ENCODE measurements around the gene PLAC9.

PLAC9 gene

DNA sequence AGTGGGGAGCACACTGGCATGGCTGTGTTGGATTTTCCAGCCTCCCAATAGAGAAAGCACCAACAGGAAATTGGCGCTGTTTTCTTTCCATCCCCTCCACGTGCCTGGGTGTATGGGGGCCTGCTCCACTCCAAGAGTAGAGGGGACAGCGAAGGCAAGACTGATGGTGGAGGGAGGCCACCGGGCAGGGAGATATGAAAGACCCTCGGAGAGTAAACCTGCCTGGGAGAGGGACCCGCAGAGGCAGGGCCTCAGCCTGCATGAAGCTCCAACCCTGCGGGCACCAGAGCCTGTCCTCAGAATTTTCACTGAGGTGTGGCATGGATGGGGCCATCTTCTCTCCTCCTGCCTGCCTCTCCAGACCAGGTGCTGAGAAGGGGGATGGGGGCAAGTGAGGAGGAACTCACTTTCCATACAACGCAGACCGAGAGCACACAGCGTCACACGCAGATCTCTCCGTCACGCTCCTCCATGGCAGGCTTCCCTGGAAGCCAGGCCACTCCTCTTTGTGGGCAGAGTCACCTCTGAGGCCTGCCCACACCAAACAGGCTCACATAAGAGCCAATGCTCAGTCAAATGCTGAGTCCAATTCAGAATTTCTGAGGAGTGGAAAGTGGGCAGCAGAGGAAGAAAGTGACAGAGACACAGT is 54.0 kb downstream of the PLAC9 start:
- no peak overlapping the region for H3K9ac ChIP-seq (ENCODE audit: low read length)
- H3K9me3 ChIP-seq (ENCODE audit: control insufficient read depth, insufficient read depth, low read depth, low read length) = no peaks in the 10 kb centered on the region
- 0 out of 2 replicates have a peak, but pooled peaks cover 4% of the 10 kb centered on the region for H3K4me1 ChIP-seq (ENCODE audit: control insufficient read depth, insufficient read depth, low read length)
- H3K27ac ChIP-seq (ENCODE audit: low read depth, low read length) = no peak overlapping the region
- H3K4me3 ChIP-seq (ENCODE audit: low read depth, low read length) = no peak overlapping the region
- no peaks in the 10 kb centered on the region for H3K27me3 ChIP-seq (ENCODE audit: control insufficient read depth, insufficient read depth, low read length)
- peaks cover 4% of the 10 kb centered on the region; the same call in 1 of the 2 replicates for H3K36me3 ChIP-seq (ENCODE audit: control insufficient read depth, insufficient read depth, low read length)

DNA sequence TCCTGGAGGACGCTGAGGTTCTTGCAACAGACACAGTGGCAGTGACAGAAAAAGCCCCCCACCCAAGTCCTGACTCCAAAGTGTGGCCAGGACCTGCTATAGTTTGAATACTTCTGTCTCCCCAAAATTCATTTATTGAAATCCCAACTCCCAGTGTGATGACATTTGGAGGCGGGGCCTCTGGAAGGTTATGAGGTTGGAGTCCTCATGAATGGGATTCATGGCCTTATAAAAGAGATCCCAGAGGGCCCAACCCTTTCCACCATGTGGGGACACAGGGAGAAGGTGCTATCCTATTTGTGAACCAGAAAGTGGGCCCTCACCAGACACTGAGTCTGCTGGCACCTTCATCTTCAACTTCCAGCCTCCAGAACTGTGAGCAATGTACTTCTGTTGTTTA is 54.5 kb downstream of the PLAC9 start:
- Histone ChIP-seq H3K27me3 (ENCODE audit: control insufficient read depth, insufficient read depth, low read length) (no peaks in the 10 kb centered on the region), H3K9ac (ENCODE audit: low read length) (no peak overlapping the region), H3K9me3 (ENCODE audit: control insufficient read depth, insufficient read depth, low read depth, low read length) (no peaks in the 10 kb centered on the region), H3K4me3 (ENCODE audit: low read depth, low read length) (no peak overlapping the region), H3K36me3 (ENCODE audit: control insufficient read depth, insufficient read depth, low read length) (peaks cover 4% of the 10 kb centered on the region; the same call in 1 of the 2 replicates), H3K4me1 (ENCODE audit: control insufficient read depth, insufficient read depth, low read length) (0 out of 2 replicates have a peak, but pooled peaks cover 4% of the 10 kb centered on the region), H3K27ac (ENCODE audit: low read depth, low read length) (no peak overlapping the region)

DNA sequence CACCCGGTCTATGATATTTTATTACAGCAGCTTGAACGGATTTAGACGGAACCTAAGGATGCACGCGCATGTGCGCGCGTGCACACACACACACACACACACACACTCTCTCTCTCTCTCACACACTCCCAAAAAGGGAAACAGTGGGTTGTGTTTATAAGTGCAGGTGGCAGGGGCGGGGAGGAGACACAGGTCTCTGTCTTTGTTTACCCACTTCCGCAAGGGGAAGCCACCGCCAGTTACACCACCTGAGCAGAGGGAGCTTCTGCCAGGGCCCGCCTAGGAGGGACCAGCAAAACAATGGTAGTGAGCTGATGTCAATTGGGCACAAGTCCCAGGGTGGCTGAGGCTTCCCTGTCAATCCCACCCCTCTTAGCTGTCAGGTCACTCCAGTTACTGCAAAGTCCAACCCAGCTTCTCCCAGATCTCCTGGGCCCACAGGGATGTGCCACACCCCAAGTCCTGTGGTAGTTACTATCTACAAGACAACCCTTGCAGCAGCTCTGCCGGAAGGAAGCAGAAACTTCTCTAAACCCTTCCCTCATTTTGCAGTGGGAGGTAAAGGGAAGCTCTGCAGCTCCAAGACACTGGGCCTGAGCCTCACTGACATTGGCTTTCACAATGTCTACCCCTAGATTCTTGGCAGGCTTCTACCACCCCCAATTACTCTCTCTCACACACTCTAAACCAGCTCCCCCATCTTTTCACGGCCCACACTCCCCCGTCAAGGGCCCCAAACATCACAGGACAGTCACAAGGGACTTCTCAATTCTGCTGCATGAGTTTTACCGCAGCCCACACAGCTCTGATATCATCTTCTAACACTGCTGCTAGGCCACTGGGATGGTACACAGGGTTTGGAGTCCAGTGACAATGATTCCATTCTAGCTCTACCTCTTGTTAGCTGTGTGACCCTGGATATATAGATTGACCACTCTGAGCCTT is 55.2 kb downstream of the PLAC9 start:
- Histone ChIP-seq H3K9ac (ENCODE audit: low read length) (no peak overlapping the region), H3K27me3 (ENCODE audit: control insufficient read depth, insufficient read depth, low read length) (no peaks in the 10 kb centered on the region), H3K36me3 (ENCODE audit: control insufficient read depth, insufficient read depth, low read length) (peaks cover 4% of the 10 kb centered on the region; the same call in 1 of the 2 replicates), H3K27ac (ENCODE audit: low read depth, low read length) (no peak overlapping the region), H3K4me3 (ENCODE audit: low read depth, low read length) (no peak overlapping the region), H3K4me1 (ENCODE audit: control insufficient read depth, insufficient read depth, low read length) (0 out of 2 replicates have a peak, but pooled peaks cover 4% of the 10 kb centered on the region), H3K9me3 (ENCODE audit: control insufficient read depth, insufficient read depth, low read depth, low read length) (no peaks in the 10 kb centered on the region)

DNA sequence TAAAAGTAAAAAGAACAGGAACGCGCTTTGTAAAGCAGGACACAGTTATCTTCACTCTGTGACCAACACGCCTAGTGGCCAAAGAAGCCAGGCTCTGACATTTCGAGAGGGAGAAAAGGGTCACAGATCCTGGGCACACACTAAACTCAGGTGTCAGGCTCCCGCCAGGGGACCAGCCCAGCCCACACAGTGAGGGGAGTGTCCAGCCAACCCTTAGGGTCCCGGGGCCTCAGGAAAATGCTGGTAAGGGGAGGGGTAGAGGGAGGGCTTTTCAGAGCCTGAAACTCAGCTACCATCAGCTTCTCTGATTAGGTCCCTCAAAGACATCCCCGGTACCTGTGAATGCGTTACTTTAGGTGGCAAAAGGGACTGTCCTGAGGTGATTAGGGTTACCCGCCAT is 56.2 kb downstream of the PLAC9 start:
- no peak overlapping the region for H3K9ac ChIP-seq (ENCODE audit: low read length)

DNA sequence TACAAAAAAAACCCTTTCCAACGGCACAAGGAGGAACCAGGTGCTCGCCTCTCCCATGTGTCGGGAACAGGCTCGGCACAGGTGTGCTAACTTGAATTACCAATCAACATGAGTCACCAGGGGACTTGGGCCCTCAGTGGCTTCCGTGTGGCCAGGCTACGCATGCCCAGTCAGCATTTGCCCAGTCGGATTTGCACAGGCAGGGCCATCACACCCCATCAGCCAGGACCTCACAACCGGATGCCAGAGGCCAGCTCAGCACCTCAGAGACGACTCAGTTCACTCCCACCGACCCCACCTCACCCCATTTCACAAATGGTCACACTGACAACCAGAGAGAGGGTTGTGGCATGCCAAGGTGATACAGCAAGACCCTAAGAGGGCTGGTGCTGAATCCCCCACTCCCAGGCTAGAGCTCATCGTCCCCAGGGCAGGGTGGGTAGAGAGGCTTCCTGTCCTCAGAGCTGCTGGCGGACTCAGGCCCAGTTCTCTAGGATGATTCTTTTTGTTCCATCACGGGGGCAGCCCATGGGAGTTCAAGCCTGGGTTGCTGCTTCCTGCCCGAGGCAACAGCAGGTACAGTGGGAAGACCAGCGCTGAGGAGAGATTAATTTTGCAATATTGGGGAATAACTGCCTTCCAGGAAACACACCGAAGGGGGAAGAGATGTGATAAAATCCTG is 59.2 kb downstream of the PLAC9 start:
- H3K4me3 ChIP-seq (ENCODE audit: low read depth, low read length) = no peak overlapping the region
- H3K4me1 ChIP-seq (ENCODE audit: control insufficient read depth, insufficient read depth, low read length) = peaks cover 17% of the 10 kb centered on the region

More for the DNA sequence above, 56.2 kb downstream of the PLAC9 start:
- Histone ChIP-seq H3K9me3 (ENCODE audit: control insufficient read depth, insufficient read depth, low read depth, low read length) (no peaks in the 10 kb centered on the region), H3K4me1 (ENCODE audit: control insufficient read depth, insufficient read depth, low read length) (0 out of 2 replicates have a peak, but pooled peaks cover 4% of the 10 kb centered on the region), H3K27me3 (ENCODE audit: control insufficient read depth, insufficient read depth, low read length) (no peaks in the 10 kb centered on the region), H3K36me3 (ENCODE audit: control insufficient read depth, insufficient read depth, low read length) (peaks cover 4% of the 10 kb centered on the region; the same call in 1 of the 2 replicates), H3K27ac (ENCODE audit: low read depth, low read length) (no peak overlapping the region), H3K4me3 (ENCODE audit: low read depth, low read length) (no peak overlapping the region)

DNA sequence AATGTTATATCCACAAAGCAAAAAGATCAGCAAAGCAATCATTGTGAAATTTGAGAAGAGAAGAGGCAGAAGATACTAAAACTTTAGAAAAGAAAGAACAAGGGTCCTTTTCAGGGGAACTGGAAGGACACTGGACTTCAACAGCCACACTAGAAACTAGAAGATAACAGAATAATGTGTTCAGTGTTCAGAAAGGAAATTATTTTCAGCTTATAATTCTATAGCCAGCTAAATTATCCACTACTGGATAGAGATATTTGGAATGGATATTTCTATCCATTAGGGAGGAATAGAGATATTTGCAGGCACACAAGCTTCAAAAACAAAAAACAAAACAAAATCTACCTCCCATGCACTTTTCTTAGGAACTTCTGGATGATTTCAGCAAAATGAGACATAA is 60.0 kb downstream of the PLAC9 start:
- Histone ChIP-seq H3K27ac (ENCODE audit: low read depth, low read length) (no peak overlapping the region), H3K9ac (ENCODE audit: low read length) (no peak overlapping the region), H3K36me3 (ENCODE audit: control insufficient read depth, insufficient read depth, low read length) (no peaks in the 10 kb centered on the region), H3K27me3 (ENCODE audit: control insufficient read depth, insufficient read depth, low read length) (no peaks in the 10 kb centered on the region), H3K4me3 (ENCODE audit: low read depth, low read length) (no peak overlapping the region), H3K4me1 (ENCODE audit: control insufficient read depth, insufficient read depth, low read length) (peaks cover 19% of the 10 kb centered on the region), H3K9me3 (ENCODE audit: control insufficient read depth, insufficient read depth, low read depth, low read length) (no peaks in the 10 kb centered on the region)

More for the DNA sequence above, 59.2 kb downstream of the PLAC9 start:
- H3K9ac ChIP-seq (ENCODE audit: low read length) = no peak overlapping the region
- no peak overlapping the region; the same call in 1 of the 2 replicates for H3K27ac ChIP-seq (ENCODE audit: low read depth, low read length)
- H3K36me3 ChIP-seq (ENCODE audit: control insufficient read depth, insufficient read depth, low read length) = no peaks in the 10 kb centered on the region
- no peaks in the 10 kb centered on the region for H3K9me3 ChIP-seq (ENCODE audit: control insufficient read depth, insufficient read depth, low read depth, low read length)
- no peaks in the 10 kb centered on the region for H3K27me3 ChIP-seq (ENCODE audit: control insufficient read depth, insufficient read depth, low read length)

DNA sequence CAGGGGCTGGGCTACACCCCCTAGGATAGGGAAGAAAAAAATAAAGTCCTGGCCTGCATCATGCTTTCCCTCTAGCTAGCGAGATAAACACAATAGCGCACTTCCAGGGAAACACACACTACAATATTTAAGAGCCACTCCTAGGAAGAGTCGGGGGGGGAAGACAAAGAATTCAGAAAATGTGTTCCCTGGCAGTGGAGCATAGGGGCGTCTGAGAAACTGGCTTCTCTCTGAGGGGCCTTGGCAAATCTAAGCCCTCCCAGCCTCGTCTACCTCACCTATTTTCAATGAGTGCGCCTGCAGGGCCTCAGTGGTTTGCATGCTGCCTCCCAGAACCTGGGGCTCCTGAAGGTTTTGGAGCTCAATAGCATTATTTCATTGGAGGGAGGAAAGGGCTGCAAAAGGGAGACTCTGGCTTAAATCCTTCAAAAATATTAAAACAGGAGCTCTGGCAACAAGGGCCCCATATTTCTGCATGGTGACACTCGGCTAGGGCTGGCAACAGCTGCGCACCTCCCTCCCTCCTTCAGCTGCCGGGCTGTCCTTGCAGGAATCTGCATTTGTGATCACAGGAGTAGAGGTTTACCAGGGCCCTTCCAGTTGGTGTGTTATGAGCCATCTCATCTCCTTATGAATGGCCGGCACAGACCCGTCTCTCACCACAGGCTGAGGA is 62.0 kb downstream of the PLAC9 start:
- H3K27me3 ChIP-seq (ENCODE audit: control insufficient read depth, insufficient read depth, low read length) = no peaks in the 10 kb centered on the region
- H3K4me3 ChIP-seq (ENCODE audit: low read depth, low read length) = no peak overlapping the region
- no peak overlapping the region for H3K27ac ChIP-seq (ENCODE audit: low read depth, low read length)
- H3K9me3 ChIP-seq (ENCODE audit: control insufficient read depth, insufficient read depth, low read depth, low read length) = no peaks in the 10 kb centered on the region
- peaks cover 23% of the 10 kb centered on the region for H3K4me1 ChIP-seq (ENCODE audit: control insufficient read depth, insufficient read depth, low read length)
- no peak overlapping the region for H3K9ac ChIP-seq (ENCODE audit: low read length)
- no peaks in the 10 kb centered on the region for H3K36me3 ChIP-seq (ENCODE audit: control insufficient read depth, insufficient read depth, low read length)
